ENCODE data around the gene UBTD2.

Gene UBTD2

DNA sequence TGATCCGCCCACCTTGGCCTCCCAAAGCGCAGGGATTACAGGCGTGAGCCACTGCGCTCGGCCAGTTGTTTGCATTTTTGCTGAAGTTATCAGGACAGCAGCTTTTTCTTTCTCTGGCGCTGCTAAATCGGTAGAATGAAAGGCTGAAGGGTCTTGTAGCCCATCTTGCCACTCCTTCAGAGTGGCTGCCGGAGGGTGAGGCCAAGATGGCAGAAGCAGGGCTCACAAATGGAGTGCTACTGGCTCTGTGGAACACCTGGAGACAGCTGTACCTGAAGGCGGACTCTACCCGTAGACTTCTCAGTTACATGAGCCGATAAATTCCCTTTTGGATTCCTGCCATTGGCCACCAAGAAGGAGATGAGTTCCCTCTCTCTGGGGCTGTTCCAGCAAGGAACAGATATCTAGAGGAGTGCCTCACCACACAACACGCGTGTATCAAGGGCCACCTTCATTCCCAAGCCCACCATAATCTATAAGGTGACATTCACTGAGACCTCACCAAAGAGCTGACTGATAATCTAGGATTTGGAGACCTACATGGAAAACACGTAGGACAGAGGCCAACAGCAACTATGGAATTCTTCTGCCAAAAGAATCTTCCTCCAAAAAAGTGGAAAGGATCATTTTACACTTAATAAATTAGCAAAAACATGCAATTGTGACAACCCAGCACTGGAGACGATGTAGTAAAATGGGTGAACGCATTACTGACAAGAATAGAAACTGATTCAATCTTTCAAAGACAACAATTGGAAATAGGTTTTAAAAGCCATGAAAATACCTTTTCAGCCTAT, 117.3 kb downstream of the UBTD2 start:
- in situ Hi-C loops (cut with HindIII; ENCODE audit: low pct_unique_long_range_greater_than_20kb, low sequenced_read_pairs), result no loop called here
- no peak for DNase-seq (ENCODE audit: low read depth in 1 of 2, low spot score in 1 of 2)
- no peak for TF ChIP-seq JUND (IDR thresholded peaks at IDR 0.05; ENCODE audit: low read depth)

DNA sequence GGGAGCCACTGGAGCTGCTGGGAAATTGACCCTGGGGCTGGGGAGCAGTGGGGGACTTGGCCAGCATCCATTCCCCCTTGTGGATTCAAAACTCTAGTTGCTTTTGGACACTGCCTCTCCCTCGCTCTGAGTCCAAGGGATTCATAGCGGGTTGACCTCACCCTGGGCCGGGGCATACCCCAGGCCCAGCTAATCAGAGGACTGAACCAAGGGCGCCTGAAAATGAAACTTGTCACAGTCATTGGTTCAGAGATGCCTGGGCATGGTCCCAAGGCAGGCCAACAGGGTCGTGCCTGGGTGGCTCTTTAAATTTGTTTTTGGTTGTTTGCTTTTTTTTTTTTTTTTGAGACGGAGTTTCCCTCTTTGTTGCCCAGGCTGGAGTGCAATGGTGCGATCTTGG, 118.1 kb downstream of the UBTD2 start:
- in situ Hi-C loops (cut with HindIII; ENCODE audit: low pct_unique_long_range_greater_than_20kb, low sequenced_read_pairs), result no loop called here
- DNase-seq (ENCODE audit: low read depth in 1 of 2, low spot score in 1 of 2), result no peak
- TF ChIP-seq JUND (IDR thresholded peaks at IDR 0.05; ENCODE audit: low read depth), result no peak

DNA sequence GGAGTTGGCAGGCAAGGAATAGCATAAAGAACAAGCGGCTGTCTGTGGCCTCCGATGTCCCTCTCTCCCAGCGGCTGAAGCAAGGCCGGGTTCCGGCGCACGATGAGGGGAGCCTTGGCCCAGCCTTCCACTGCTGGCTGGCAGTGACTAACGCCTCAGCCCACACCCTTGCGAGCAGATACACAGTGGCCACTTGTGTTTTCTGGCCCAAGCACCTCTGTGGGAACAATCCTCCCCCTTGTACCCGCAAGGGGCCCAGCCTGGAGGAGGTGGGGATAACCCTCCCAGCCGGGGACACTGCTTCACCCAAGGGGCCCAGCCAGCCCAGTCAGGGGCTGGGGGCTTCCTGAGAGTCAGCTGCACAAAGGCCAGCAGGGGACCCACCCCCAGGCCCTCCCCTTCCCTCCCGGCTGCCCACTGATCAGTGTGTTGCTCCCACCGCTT, 118.8 kb downstream of the UBTD2 start:
- no peak for DNase-seq (ENCODE audit: low read depth in 1 of 2, low spot score in 1 of 2)
- TF ChIP-seq JUND (IDR thresholded peaks at IDR 0.05; ENCODE audit: low read depth), result no peak
- in situ Hi-C loops (cut with HindIII; ENCODE audit: low pct_unique_long_range_greater_than_20kb, low sequenced_read_pairs), result no loop called here

DNA sequence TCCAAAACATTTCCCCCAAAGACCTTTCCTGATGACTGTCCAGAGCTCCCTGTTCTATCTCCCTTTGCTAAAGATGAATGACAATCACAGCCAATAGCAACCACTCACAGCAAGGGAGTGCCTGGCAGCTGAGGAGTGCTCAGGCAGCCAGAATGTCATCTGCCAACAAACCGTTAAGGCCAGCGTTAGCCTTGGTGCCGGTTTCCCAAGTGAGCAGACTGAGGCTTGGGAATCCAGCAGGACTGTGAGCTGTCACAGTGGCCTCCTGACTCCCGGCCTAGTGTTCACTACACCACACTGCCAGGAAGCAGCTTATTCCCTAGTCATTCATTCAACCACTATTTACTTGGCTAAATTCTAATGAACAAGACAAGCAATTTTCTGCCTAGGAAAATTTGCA, 120.2 kb downstream of the UBTD2 start:
- no peak for DNase-seq (ENCODE audit: low read depth in 1 of 2, low spot score in 1 of 2)
- in situ Hi-C loops (cut with HindIII; ENCODE audit: low pct_unique_long_range_greater_than_20kb, low sequenced_read_pairs), result no loop called here
- TF ChIP-seq JUND (IDR thresholded peaks at IDR 0.05; ENCODE audit: low read depth), result no peak

DNA sequence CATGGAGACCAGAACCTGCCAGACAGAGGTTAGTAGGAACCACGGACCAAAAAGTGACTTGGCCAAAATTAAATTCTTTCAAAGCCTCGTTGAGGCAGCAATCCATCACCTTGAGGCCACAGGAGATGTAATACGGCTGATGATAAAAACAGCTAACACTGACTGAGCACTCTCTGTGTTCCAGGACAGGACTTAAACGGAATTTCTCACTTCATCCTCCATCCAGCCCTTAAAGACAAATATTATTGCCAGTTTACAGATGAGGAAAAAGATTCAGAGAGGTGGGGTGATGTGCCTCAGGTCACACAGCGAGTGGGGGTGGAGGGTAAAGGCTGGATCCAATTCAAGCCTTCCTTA, 120.6 kb downstream of the UBTD2 start:
- DNase-seq (ENCODE audit: low read depth in 1 of 2, low spot score in 1 of 2), result no peak
- no peak for TF ChIP-seq JUND (IDR thresholded peaks at IDR 0.05; ENCODE audit: low read depth)
- in situ Hi-C loops (cut with HindIII; ENCODE audit: low pct_unique_long_range_greater_than_20kb, low sequenced_read_pairs), result no loop called here

DNA sequence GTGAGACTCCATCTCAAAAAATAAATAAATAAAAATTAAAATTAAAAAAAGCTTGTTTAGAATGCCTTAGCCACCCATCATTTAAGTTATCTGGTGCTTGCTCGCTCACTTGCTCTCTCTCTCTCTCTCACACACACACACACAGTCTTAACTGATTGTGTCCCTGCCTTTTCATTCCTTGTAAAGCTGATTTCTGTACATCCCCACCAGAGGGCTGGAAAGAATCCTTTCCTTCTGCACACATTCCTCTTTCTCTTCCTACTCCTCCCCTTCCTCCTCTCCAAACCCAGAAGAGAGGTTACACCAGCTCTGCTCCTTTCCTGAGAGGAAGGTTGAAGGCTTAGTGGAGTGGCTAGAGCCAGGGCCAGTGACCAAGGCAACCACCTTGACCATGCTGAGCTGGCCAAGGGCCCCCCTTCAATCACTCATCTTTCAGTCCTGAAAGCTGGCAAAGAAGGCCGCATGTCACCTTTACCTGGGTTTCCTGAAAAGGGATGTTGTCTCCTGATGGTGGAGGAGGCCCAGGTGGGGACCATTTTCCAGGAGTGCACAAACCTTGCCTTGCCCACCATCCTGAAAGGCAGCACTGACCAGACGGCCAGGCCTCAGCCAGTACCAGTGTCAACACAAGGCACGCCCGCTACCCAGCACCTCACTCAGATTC, 121.1 kb downstream of the UBTD2 start:
- in situ Hi-C loops (cut with HindIII; ENCODE audit: low pct_unique_long_range_greater_than_20kb, low sequenced_read_pairs), result no loop called here
- DNase-seq (ENCODE audit: low read depth in 1 of 2, low spot score in 1 of 2), result peak in 1 of 2 experiments; percentile 75
- no peak for TF ChIP-seq JUND (IDR thresholded peaks at IDR 0.05; ENCODE audit: low read depth)

- DNase-seq (ENCODE audit: low read depth in 1 of 2, low spot score in 1 of 2), result peak in 1 of 2 experiments; percentile 75
- in situ Hi-C loops (cut with HindIII; ENCODE audit: low pct_unique_long_range_greater_than_20kb, low sequenced_read_pairs), result no loop called here
- TF ChIP-seq JUND (IDR thresholded peaks at IDR 0.05; ENCODE audit: low read depth), result no peak
Observed at GRCh38 chr5:172160506-172160905, 123.1 kb downstream of the UBTD2 start.

Data from T47D (cell line).